Bronchial epithelial cell (primary cell): ENCODE data around the gene MUC13. TPM values are rescaled to one million over a fixed set of nuclear protein-coding genes. Genes with fewer than 3 reads are reported as not detected.

ENCODE experiments used
- DNase-seq: peaks from one replicate; pipeline ENCODE4 v3.0.0-alpha.2; 2010; ENCODE audit warnings: low read depth
- FAIRE-seq: peaks from 2 replicates; lab custom pipeline; 2011; peaks lifted over from hg19 to GRCh38; lab: Jason Lieb, UNC
- H3K27me3 ChIP-seq: 2 replicates; pipeline ENCODE4 v1.5.1; 2011; ENCODE audit warnings: low read length; ENCODE audit not compliant: control insufficient read depth, insufficient read depth
- H3K36me3 ChIP-seq: 2 replicates; pipeline ENCODE4 v1.5.1; 2011; ENCODE audit warnings: low read length; ENCODE audit not compliant: control insufficient read depth, insufficient read depth
- H3K4me3 ChIP-seq: 2 replicates; pipeline ENCODE4 v1.5.1; 2011; ENCODE audit warnings: mild to moderate bottlenecking, low read depth, low read length, control low read depth
- total RNA-seq: library from RNA; depleted of rRNA; stranded (reverse); fragments of >200 nt; gene quantifications from 2 replicates; pipeline ENCODE4 v1.2.1, GENCODE V29; 2014
- TF ChIP-seq, protein P1 (sequence below): IDR thresholded peaks from 2 replicates; pipeline ENCODE4 v1.5.1; 2011; ENCODE audit warnings: mild to moderate bottlenecking, moderate library complexity, low read length, control low read depth, inconsistent platforms; ENCODE audit not compliant: insufficient read depth, severe bottlenecking

The MUC13 gene
- total RNA-seq, 1 donor from 2014 or later = not detected

GRCh38 chr3:124923833-124924232, 10.7 kb downstream of the MUC13 start:
- Histone ChIP-seq H3K27me3 (peaks cover 7% of the 10 kb centered on the region), H3K4me3 (no peak overlapping the region), H3K36me3 (no peaks in the 10 kb centered on the region)
- FAIRE-seq (no peak), DNase-seq (no peak)
- TF ChIP-seq, protein P1, sequence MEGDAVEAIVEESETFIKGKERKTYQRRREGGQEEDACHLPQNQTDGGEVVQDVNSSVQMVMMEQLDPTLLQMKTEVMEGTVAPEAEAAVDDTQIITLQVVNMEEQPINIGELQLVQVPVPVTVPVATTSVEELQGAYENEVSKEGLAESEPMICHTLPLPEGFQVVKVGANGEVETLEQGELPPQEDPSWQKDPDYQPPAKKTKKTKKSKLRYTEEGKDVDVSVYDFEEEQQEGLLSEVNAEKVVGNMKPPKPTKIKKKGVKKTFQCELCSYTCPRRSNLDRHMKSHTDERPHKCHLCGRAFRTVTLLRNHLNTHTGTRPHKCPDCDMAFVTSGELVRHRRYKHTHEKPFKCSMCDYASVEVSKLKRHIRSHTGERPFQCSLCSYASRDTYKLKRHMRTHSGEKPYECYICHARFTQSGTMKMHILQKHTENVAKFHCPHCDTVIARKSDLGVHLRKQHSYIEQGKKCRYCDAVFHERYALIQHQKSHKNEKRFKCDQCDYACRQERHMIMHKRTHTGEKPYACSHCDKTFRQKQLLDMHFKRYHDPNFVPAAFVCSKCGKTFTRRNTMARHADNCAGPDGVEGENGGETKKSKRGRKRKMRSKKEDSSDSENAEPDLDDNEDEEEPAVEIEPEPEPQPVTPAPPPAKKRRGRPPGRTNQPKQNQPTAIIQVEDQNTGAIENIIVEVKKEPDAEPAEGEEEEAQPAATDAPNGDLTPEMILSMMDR = no peak

DNA sequence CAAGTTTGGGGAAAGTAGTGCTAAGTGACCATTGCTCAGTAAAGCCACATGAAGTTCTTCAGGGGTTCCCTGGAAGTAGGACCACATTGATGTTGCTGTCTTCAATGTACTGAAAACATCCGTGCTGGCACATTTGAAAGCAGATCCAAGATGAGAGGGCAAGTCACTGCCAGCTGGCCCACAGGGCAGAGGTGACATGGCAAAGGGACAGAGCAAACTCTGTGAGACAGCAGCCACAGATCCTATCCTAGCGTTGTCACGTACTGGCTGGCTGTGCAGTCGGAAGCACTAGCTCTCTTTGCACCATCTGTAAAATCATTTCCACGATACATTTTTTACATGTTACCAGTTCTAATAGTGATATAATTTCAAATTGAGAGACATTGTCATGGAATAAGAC, 13.8 kb downstream of the MUC13 start:
- DNase-seq = no peak
- Histone ChIP-seq H3K36me3 (no peaks in the 10 kb centered on the region), H3K4me3 (no peak overlapping the region), H3K27me3 (peaks cover 6% of the 10 kb centered on the region)
- FAIRE-seq = peak; percentile 47
- TF ChIP-seq, protein P1 = no peak

DNA sequence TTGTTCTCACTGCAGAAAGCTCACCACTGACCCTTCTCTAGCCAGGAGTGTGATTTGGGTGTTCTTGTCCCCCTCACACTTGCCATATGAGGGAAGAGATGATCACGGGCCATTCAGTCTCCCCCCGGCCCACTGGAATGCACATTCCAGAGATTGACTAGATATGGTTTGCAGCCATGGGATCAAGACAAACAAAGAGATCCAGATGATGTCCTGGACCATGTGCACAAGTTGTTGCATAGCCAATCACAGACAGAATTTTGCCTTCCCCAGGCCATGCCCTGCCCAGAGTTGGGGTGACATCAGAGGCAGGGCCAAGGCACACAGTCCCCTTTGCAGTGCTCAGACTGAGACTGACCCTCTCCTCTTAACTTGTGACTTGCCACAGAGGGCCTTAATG, 14.8 kb downstream of the MUC13 start:
- TF ChIP-seq, protein P1 = no peak
- Histone ChIP-seq H3K27me3 (peaks cover 7% of the 10 kb centered on the region), H3K4me3 (no peak overlapping the region), H3K36me3 (no peaks in the 10 kb centered on the region)
- FAIRE-seq (peak; percentile 32), DNase-seq (no peak)

DNA sequence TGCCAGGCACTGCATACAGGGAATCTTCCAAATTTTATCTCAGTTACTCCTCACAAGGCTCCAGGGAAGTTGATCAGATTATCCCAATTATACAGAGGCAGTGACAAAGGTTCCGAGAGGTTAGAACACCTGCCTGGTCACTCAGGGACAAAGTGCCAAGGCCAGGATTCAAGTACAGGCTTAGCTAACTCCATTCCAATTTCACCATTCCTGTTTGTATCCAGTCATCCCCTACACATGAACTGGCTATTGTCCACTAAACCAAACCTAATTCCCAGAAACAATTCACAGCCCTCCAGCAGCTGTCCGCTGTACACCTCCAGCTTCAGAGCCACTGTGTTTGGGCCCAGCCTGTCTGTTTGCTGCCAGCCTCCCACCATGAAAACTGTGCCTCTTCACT, 16.0 kb downstream of the MUC13 start:
- FAIRE-seq (peak; percentile 79), DNase-seq (no peak)
- Histone ChIP-seq H3K4me3 (no peak overlapping the region), H3K27me3 (peaks cover 5% of the 10 kb centered on the region), H3K36me3 (no peaks in the 10 kb centered on the region)
- TF ChIP-seq, protein P1 = no peak

DNA sequence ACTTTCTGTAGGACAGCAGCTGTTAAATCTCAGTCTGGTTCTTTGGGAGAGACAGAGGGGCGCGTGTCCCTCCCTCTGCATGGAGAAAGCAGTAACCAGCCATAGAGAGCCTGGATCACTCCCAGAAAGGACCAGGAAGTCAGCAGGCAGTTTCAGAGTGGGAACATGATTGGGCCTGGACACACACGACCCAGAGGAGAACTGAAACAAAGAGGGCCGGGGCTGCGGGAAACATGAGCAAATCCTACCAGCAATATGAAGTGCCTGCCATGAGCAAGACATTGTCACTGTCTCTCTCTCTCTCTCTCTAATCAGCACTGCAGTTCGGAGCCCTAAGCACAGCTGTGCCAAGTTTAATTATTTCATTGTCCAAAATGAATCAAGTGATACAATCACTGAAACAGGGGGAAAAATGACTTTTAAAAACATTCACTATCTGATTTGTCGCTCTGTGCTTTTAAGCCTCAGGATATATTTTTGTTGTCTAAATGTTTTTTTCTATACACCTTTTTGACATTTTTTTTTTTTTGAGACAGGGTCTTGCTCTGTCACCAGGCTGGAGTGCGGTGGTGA, 17.6 kb downstream of the MUC13 start:
- no peaks in the 10 kb centered on the region for H3K36me3 ChIP-seq
- H3K4me3 ChIP-seq = no peak overlapping the region

More for the DNA sequence above, 17.6 kb downstream of the MUC13 start:
- TF ChIP-seq, protein P1 = no peak
- H3K27me3 ChIP-seq = peaks cover 5% of the 10 kb centered on the region
- no peak for FAIRE-seq
- no peak for DNase-seq
